GM18951 (cell line): ENCODE data around the gene CFD.

Experiments used
- POLR2A ChIP-seq: IDR thresholded peaks from 4 replicates; pipeline ENCODE4 v1.6.1; 2011; ENCODE audit warnings: mild to moderate bottlenecking; ENCODE audit not compliant: insufficient read length, insufficient read depth; ENCODE audit errors: extremely low read depth
- in situ Hi-C: fragments of 300-500 bp; cut with MboI; formaldehyde crosslinking; loops from one replicate; pipeline ENCODE4 v1.12.0; 2022; ENCODE audit warnings: low sequenced_read_pairs, mixed read lengths, inconsistent platforms; ENCODE audit not compliant: unreplicated experiment

The CFD gene

DNA sequence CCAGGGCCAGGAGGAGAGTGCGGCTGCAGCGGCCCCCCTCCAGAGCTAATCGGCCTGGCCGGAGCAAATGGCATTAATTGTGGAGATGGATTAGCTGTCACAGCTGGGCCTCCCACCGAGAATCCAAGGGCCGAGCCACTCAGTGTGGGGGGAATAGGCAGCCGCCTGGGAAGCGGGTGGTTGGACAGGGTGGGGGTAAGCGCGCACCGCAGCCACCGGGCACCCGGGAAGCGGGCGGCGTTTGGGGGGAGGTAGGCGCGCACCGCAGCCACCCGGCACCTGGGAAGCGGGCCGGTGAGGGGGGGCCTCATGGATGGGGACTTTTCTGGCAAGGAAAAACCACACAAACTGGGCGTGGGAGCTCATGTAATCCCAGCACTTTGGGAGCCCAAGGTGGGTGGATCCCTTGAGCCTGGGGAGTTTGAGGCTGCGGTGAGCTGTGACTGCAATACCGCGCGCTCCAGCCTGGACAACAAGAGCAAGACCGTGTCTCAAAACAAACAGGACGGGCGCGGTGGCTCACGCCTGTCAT is 43.9 kb downstream of the CFD start:
- no peak for TF ChIP-seq POLR2A
- in situ Hi-C loops = no loop called here

DNA sequence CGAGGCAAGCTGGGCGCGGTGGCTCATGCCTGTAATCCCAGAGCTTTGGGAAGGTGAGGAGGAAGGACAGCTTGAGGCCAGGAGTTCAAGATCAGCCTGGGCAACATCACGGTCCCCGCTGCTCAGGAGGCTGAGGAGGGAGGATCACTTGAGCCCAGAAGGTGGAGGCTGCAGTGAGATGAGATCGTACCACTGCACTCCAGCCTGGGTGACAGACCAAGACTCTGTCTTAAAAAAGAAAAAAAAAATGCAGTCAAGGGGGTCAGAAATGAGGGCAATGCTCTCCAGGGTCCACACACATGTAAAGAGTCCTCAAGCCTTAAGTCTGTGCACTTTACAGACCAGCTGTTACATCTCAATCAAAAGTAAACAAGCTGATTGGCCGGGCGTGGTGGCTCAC is 45.1 kb downstream of the CFD start:
- no peak for TF ChIP-seq POLR2A
- in situ Hi-C loops = no loop called here

DNA sequence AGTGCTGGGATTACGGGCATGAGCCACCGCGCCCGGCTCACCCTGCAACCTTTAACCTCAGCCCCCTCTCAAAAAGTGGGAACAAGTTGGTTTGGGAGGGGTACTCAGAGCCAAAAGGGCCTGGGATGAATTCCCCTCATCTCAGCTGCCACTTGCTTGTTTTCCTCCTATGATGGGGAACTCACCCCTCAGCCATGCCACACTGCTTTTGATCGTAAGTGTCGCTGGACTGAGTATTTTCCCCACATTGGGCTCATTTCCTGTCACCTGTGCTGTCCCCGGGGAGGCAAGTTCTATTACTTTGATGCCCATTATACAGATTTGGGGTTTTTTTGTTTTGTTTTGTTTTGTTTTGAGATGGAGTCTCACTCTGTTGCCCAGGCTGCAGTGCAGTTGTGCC is 47.0 kb downstream of the CFD start:
- in situ Hi-C loops = no loop called here
- no peak for TF ChIP-seq POLR2A

DNA sequence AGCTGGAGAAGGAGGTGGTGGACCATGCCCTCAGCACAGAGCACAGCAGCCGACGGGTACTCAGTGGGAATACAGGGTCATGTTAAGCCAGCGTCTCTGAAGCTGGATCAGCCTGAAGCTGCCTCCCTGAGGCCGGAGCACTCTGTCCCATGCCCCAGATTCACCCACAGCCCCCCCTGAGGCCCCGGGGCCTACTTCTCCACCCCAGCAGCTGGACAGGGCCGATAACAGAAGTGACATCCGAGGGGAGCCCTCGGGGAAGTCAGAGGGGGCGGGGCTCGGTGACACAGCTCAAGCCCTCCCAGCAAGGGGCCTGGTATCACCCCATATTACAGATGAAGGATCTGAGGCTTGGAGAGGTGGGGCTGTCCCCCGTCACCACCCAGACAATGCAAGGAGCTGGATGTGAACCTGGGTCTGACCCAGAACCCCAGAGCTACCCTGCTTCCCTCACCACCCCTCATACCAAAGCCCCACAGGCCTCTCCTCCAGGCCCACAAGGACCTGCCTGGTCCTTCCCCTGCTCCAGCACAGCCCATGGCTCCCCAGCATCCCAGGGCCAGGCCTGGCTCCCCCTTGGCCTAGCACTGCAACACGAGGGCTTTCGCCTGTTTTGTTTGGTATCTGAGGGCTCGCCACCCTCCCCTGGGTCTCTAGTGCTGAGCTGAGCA is 47.9 kb downstream of the CFD start:
- TF ChIP-seq POLR2A = no peak
- in situ Hi-C loops = no loop called here

DNA sequence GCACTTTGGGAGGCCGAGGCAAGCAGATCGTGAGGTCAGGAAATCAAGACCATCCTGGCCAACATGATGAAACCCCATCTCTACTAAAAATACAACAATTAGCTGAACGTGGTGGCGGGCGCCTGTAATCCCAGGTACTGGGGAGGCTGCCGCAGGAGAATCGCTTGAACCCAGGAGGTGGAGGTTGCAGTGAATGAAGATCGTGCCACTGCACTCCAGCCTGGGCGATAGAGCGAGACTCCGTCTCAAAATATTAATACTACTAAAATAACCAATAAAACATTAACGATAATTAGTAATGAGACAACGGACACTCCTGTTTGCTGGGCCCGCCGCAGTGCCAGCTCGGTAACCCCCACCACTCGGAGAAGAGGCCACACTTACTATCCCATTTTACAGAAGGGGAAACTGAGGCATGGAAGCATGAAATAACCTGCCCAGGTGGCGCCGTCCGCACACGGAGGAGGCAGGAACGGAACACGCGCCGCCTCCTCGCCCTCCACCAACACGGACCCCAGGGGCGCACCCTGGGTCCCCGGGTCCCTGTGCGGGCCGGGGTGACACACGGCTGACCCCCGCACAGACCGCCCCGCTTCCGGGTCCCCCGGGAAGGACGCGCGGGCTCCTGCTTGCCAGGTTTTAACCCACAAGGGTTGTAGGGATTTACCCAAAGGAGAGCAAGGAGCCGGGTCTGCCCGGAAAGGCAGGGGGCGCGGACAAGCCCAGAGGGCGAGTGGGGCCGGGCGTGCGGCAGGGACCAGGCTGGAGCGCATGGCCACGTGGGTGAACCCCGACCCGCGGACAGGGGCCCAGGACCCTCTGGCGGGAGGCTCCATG is 52.0 kb downstream of the CFD start:
- TF ChIP-seq POLR2A = no peak

DNA sequence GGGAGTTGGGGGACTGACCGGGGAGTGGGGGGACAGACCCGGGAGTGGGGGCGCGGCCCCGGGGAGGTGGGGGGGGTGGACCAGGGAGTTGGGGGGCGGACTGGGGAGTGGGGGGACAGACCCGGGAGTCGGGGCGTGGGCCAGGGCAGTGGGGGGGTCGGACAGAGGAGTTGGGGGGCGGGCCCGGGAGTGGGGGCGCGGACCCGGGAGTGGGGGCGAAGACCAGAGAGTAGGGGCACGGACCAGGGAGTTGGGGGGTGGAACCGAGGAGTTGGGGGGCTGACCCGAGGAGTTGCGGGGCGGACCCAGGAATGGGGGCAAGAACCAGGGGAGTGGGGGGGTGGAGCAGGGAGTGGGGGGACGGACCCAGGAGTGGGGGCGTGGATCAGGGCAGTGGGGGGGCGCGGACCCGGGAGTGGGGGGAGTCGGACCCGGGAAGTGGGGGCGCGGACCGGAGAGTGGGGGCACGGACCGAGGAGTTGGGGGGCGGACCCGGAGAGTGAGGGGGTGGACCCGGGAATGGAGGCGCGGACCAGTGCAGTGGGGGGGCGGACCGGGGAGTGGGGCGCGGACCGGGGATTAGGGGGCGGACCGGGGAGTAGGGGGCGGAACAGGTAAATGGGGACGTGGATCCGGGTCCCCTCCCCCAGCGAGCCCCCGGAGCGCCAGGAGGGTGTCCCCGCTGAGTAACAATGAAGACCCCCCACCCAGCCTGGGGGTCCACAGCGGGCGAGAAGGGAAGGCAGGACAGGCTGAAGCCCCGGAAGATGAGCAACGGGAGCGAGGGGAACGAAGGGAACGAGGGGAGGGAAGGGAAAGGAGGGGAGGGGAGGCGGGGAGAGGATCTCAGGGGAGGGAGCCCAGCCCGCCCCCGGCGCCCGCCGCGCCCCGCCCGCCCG is 53.0 kb downstream of the CFD start:
- TF ChIP-seq POLR2A = no peak
- in situ Hi-C loops = loop anchor here (10.0 kb wide), 1 partner anchor 48 kb away; no protein-coding TSS in a partner anchor

More for the DNA sequence above, 52.0 kb downstream of the CFD start:
- in situ Hi-C loops = loop anchor here (10.0 kb wide), 1 partner anchor 47 kb away; no protein-coding TSS in a partner anchor
